NCI-H128 (cell line): ENCODE results near the gene SUCLA2.
"Not testable (repeated sequence)": the region's sequence is repeated elsewhere in the genome, so short reads cannot be mapped to it uniquely, and the experiment has no call there.

Experiments
- DNase-seq: peaks from one replicate; lab custom pipeline; 2025; ENCODE audit not compliant: unreplicated experiment; lab: John Stamatoyannopoulos, UW

The SUCLA2 gene

DNA sequence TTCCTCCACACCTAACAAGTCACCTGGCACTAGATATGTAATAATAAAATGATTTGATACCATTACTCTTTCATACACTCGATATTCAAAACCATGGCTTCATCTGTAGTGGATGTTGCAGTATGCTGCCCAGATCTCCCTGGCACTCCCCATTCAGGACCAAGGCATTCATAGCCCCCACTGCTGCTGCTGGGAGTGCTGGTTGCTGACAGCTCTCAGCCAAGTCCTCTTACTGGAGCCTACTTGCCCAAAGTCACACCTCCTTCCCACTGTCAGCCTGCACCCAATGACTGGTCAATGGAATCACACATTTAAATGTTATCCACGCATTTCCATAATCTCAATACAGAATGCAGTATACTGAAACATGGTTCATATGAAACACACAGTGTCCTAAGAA, 3.7 kb downstream of the SUCLA2 start:
- DNase-seq = no peak

DNA sequence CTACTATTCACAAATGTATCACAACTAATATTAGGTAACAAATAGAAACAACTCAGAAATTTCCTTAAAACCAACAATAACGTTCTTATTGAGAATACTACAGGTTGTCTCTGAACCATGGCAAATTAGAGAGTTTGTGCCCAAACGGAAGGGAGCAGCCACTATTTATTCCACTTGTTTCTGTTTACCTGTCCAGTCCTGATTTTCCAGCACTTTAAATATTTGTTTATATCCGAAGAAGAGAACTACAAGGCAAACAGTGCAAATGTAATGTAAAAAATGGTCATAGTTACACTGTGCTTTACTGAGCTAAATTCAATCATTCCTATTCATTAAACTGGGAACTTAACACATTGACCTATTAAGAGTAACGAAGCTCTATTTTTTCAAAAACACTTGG, 9.2 kb downstream of the SUCLA2 start:
- no peak for DNase-seq

- DNase-seq = no peak
Observed at GRCh38 chr13:47990920-47991466, 10.1 kb downstream of the SUCLA2 start.

- no peak for DNase-seq
Observed at GRCh38 chr13:47990427-47990826, 10.6 kb downstream of the SUCLA2 start.

- DNase-seq = no peak
Observed at GRCh38 chr13:47983070-47983469, 18.0 kb downstream of the SUCLA2 start.

DNA sequence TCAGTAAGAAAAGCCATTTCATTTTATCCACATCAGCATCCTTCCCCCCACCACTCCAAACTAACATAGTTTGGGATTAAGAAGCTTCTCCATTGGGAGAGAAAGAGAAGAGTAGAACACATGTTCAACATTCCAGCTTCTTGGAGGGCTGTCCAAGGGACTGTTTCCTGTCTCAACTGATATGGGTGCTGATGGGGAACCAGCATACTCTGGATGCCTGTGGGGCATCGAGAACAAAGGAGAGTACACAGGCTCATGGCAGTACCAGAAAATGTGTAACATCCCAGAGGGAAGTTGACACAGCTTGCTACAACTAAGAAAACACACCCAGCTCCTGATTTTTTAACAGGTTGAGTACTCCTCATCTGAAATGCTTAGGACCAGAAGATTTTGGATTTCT, 24.7 kb downstream of the SUCLA2 start:
- DNase-seq = no peak

DNA sequence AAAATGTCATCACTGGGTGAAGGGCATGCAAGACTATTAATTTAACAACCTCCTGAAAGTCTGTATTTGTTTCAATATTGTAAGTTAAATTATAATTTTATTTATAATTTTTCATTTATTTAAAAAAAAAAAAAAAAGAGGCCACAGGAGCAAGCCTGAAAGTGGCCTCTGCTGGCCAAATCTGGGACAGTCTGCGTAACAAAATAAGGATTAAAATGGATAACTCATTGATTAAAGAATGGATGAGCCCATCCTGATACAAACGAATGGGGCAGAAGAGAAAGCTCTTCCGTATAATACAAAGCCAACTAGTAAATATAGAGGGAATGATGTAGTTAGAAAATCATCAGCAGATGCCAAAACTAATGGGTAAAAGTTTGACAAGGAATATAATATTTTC, 36.2 kb downstream of the SUCLA2 start:
- DNase-seq = no peak

DNA sequence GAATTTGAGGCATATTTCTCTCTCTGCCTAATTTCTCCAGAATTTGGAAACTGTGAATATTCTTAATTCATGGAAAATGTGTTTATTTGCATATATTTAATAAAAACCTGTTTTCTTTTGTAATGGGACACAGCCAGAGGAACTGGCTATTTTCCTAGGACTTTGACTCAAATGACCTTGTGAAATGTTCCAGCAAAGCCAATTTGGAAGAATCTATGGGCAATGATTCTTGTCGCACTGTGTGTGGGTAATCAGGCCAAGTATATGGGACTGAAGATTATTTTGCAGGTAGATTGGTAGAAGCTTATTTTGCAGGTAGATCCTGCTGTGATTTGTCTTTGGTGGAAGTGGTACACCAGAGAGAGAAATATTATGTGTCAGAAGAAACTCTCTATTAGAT, 38.8 kb downstream of the SUCLA2 start:
- DNase-seq = no peak

GRCh38 chr13:47959468-47960247, 41.4 kb downstream of the SUCLA2 start:
- no peak for DNase-seq

DNA sequence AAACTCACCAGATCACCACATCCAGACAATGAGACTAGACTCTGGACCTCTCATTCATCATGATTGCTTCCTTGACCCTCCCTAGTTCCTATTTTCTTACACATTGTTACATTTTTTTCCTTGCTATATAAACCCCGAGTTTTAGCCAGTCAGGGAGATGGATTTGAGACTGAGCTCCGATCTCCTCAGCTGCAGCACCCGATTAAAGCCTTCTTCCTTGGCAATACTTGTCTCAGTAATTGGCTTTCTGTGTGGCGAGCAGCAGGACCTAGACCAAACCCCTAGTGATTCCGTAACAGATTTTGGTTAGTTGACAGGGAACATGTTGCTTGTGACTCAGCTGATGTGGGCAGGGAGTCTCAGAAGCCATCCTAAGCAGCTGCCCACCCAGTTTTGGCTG, 44.0 kb downstream of the SUCLA2 start:
- no peak for DNase-seq

DNA sequence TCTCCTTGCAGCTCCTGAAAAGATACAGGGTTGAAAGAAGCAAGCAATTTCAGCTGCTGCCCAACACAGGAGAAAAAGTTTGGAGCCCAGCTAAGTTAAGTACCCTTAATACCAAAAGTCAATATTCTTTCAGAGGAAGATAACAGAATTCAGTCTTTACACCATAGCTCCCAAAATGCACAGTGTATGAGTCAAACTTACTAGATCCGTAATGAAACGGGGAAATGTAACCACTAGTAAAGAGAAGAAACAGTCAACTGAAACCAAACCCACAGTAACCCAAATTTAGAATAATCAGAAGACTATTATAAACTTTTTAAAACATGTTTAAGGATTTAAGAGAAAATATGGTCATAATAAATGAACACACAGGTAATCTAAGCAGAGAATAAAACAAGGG, 45.2 kb downstream of the SUCLA2 start:
- no peak for DNase-seq

DNA sequence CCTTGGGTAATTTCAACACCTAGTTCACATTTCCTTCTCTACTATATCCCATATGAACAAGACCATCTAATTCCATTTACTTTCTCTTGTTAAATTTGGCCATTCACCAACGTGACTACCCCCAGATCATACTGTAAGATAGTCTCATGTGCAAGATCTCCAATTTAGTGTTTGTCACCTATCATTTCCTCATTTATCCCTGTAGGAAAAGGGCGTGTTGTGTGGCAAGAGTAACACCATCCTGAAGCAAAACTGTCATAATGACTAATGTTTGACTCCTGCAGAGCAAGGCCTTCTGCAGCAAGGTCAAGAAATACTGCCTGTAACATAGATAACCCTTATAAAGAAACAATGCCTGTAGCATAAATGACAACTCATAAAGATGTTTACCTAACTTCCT, 51.3 kb downstream of the SUCLA2 start:
- no peak for DNase-seq

GRCh38 chr13:47945738-47946137, 55.3 kb downstream of the SUCLA2 start:
- DNase-seq = no peak

DNA sequence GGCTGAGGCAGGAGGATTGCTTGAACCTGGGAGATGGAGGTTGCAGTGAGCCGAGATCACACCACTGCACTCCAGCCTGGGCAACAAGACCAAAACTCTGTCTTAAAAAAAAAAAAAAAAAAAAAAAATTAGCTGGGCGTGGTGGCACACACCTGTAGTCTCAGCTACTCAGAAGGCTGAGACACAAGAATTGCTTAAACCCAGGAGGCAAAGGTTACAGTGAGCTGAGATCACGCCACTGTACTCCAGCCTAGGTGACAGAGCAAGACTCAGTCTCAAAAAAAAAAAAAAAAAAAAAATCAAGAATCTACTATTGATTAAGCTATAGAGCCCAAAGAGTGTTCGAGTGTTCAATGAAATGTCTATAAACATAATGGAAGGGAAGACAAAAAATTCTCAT, 55.9 kb downstream of the SUCLA2 start:
- not testable (repeated sequence) for DNase-seq

- DNase-seq = no peak
Observed at GRCh38 chr13:47934371-47934770, 66.7 kb downstream of the SUCLA2 start.

DNA sequence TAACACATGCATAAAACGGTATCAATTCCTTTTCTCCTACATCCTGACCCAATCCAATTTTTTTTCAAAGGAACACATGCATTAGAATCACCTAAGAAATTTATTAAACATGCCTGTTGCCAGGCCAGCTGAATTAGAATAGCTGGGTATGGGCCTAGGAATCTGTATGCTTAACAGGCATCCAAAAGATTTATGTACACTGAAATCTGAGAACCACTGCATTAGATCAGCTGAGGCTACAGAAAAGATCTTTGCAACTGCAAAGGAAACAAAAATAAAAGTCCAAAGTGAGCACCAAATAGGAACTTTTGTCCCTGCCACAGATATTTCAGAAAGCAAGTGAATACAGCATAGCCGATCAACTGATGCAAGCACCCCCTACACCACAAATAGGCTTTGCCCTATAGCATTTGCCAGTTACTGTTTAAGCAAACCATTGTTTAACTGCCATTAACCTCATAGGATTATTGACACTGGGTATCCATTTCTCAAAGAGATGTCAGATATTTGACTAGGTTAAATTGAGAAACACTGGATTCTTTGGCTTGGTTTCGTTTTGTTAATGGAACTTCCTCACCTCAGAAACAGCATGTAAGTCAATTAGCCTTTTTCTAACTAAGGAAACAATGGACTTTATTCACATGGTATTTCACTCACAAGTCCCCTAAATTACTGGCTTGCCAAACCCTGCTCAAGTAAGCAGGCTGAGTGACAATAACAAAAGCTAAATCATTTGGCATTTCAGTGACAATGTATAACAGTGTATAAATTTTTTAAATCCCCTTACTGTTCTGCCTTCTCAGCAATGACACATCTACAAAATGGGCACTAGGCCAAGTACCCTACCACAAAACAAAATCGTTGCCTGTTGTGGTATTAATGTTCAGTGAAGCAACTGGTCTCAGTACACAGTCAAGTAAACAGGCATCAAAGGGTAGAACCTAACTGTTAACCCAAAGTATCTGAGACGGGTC, 67.8 kb downstream of the SUCLA2 start:
- DNase-seq = peak; percentile 50

DNA sequence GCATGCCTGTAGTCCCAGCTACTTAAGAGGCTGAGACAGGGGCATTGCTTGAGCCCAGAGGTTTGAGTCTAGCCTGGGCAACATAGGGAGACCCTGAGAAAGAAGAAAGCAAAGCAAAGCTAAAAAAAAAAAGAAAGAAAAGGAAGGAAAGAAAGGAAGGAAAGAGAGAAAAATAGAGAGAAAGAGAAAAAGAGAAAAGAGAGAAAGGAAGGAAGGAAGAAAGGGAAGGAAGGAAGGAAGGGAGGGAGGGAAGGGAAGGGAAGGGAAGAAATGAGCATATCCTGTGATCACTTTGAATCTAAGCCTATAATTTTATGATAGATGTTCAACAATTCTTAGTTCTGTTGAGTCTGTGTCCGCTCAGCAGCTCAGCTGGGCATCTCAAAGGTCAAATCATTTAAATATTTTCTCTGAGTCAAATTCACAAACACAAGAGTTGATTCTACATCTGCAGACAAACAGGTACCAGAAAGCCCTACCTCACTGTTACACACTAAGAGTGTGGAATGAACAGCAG, 70.4 kb downstream of the SUCLA2 start:
- DNase-seq = no peak

- no peak for DNase-seq
Observed at GRCh38 chr13:47929156-47929555, 71.9 kb downstream of the SUCLA2 start.

DNA sequence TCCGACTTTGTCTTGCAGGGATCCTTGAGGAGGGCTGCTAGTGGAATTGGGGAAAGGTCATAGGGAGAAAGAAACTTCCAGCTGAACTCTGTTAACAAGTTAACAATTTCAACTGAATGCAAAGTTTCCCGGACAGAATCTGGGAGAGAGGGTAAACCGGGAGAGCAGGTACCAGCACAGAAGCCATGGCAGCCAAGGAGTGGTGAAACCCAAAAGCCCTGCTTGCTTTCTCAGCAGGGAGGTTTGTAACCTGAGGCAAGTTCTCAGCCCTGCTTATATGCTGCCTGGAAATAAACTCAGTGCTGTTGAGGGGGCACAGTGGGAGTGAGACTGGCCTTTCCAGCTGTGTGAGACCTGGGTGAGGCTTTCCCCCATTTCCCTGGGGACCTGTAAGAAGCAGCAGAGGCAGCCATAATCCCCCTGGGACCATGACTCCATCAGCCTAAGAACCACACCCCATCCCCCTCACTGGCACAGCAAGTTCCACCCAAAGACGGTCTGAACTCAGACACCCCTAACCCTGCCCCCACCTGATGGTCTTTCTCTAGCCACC, 84.0 kb downstream of the SUCLA2 start:
- DNase-seq = no peak

DNA sequence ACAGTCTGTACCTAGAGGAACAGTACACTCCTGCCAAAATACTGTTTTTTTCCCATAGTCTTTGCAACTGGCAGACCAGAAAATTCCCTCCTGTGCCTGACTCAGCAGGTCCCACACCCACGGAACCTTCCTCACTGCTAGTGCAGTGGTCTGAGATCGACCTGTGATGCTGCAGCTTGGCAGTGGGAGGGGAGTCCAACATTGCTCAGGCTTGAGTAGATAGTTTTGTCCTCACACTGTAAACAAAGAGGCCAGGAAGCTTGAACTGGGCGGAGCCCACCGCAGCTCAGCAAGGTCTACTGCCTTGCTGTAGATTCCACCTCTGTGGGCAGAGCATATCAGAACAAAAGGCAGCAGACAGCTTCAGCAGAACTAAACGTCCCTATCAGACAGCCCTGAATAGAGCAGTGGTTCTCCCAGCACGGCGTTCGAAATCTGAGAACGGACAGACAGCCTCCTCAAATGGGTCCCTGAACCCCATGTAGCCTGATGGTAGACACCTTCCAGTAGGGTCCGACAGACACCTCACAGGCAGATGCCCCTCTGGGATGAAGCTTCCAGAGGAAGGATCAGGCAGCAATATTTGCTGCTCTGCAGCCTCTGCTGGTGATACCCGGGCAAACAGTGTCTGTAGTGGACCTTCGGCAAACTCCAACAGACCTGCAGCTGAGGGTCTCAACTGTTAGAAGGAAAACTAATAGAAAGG, 92.7 kb downstream of the SUCLA2 start:
- DNase-seq = no peak

GRCh38 chr13:47904891-47905290, 96.2 kb downstream of the SUCLA2 start:
- DNase-seq = no peak
